MM.1S (cell line): ENCODE data around the gene RAB32.

ENCODE experiments used
- EZH2phosphoT487 ChIP-seq: fragments of 300-600 bp; sonication (generic); IDR thresholded peaks from 2 replicates; pipeline ENCODE4 v1.6.1; 2018; ENCODE audit warnings: antibody characterized with exemption, low read length
- TF ChIP-seq, protein P1 (sequence below): fragments of 300-600 bp; sonication (generic); IDR thresholded peaks from 2 replicates; pipeline ENCODE4 v1.5.1; 2016; ENCODE audit warnings: antibody characterized with exemption, low read length, mixed read lengths

DNA sequence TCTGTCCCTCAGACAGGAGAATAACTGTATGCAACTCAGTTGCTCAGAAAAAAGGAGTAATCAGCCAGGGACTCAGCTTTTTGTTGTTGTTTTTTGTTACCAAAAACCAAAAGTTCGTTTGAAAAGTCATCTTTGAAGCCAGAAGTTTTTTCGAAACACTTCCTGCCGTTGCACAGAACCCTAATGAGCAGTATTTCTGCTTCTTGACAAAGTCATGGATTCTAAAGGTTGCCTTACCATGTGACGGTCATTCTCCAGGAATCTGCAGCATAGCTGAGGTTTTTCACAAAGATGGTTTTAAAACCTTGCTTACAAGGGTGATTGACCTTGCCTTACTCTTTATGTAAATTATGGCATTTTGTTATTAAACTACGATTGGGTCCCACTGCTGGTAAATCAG, 1.9 kb downstream of the RAB32 start:
- TF ChIP-seq, protein P1, sequence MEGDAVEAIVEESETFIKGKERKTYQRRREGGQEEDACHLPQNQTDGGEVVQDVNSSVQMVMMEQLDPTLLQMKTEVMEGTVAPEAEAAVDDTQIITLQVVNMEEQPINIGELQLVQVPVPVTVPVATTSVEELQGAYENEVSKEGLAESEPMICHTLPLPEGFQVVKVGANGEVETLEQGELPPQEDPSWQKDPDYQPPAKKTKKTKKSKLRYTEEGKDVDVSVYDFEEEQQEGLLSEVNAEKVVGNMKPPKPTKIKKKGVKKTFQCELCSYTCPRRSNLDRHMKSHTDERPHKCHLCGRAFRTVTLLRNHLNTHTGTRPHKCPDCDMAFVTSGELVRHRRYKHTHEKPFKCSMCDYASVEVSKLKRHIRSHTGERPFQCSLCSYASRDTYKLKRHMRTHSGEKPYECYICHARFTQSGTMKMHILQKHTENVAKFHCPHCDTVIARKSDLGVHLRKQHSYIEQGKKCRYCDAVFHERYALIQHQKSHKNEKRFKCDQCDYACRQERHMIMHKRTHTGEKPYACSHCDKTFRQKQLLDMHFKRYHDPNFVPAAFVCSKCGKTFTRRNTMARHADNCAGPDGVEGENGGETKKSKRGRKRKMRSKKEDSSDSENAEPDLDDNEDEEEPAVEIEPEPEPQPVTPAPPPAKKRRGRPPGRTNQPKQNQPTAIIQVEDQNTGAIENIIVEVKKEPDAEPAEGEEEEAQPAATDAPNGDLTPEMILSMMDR, result no peak
- no peak for TF ChIP-seq EZH2phosphoT487
